Nephron progenitor cell (in vitro differentiated cells): ENCODE measurements around the gene ABR.
"Not testable (repeated sequence)": the region's sequence is repeated elsewhere in the genome, so short reads cannot be mapped to it uniquely, and the experiment has no call there.

Experiments used
- DNase-seq: peaks from one replicate; pipeline ENCODE4 v3.0.0; 2021
- H3K27ac Mint-ChIP-seq: 2 replicates; pipeline ENCODE4 v1.8.0; 2021; ENCODE audit warnings: mild to moderate bottlenecking, moderate library complexity, mixed read lengths
- H3K27me3 Mint-ChIP-seq: 2 replicates; pipeline ENCODE4 v1.8.0; 2021; ENCODE audit warnings: mild to moderate bottlenecking, low read depth, mixed read lengths; ENCODE audit not compliant: poor library complexity
- H3K36me3 Mint-ChIP-seq: 2 replicates; pipeline ENCODE4 v1.8.0; 2021; ENCODE audit warnings: low read depth, mixed read lengths
- H3K4me1 Mint-ChIP-seq: 2 replicates; pipeline ENCODE4 v1.8.0; 2021; ENCODE audit warnings: mixed read lengths
- H3K4me3 Mint-ChIP-seq: 2 replicates; pipeline ENCODE4 v1.8.0; 2021; ENCODE audit warnings: mild to moderate bottlenecking, moderate library complexity, mixed read lengths
- H3K9me3 Mint-ChIP-seq: 2 replicates; pipeline ENCODE4 v1.8.0; 2021; ENCODE audit warnings: mild to moderate bottlenecking, moderate library complexity, mixed read lengths
- TF ChIP-seq, protein P1 (sequence below): fragments of 200-600 bp; sonication (generic); IDR thresholded peaks from 2 replicates; pipeline ENCODE4 v1.5.0; 2021; ENCODE audit warnings: antibody characterized with exemption

The ABR gene

DNA sequence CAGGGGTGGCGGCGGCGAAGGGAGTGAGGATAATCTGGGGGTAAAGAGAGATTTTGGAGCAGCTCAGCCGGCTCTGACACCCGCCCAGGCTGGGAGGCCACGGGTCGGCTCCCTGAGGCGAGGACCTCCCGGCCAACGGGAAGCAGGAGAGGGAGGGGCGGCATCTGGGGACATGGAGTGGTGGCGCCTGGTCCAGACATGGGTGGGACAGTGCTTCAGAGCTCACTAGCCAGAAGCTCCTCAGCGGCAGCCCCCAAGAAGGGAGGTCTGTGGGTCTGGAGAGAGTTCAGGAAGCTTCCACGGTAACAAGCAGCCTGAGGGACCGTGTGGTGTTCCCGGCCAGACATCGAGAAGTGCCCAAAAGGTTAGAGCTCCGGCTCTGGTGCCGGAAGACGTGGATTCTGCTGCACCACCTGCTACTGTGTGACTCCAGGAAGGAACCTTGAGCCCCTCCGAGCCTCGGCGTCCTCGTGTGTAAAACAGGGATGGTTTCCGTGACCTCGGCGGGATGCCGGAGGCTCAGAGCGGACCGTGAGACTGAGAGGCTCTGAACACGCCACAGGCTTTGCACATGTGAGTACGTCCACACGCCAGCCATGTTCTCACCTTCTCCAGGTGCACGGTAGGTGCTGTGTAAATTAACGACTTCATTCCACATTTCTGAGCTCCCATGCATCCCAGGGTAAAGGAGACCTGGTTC lies 126.0 kb downstream of the ABR start:
- Mint-ChIP-seq H3K4me1 (peaks cover 13% of the 10 kb centered on the region), H3K9me3 (no peaks in the 10 kb centered on the region), H3K36me3 (peaks cover 44% of the 10 kb centered on the region), H3K27ac (no peak overlapping the region), H3K27me3 (no peaks in the 10 kb centered on the region), H3K4me3 (no peak overlapping the region)
- TF ChIP-seq, protein P1, sequence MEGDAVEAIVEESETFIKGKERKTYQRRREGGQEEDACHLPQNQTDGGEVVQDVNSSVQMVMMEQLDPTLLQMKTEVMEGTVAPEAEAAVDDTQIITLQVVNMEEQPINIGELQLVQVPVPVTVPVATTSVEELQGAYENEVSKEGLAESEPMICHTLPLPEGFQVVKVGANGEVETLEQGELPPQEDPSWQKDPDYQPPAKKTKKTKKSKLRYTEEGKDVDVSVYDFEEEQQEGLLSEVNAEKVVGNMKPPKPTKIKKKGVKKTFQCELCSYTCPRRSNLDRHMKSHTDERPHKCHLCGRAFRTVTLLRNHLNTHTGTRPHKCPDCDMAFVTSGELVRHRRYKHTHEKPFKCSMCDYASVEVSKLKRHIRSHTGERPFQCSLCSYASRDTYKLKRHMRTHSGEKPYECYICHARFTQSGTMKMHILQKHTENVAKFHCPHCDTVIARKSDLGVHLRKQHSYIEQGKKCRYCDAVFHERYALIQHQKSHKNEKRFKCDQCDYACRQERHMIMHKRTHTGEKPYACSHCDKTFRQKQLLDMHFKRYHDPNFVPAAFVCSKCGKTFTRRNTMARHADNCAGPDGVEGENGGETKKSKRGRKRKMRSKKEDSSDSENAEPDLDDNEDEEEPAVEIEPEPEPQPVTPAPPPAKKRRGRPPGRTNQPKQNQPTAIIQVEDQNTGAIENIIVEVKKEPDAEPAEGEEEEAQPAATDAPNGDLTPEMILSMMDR, result no peak
- DNase-seq, result no peak

DNA sequence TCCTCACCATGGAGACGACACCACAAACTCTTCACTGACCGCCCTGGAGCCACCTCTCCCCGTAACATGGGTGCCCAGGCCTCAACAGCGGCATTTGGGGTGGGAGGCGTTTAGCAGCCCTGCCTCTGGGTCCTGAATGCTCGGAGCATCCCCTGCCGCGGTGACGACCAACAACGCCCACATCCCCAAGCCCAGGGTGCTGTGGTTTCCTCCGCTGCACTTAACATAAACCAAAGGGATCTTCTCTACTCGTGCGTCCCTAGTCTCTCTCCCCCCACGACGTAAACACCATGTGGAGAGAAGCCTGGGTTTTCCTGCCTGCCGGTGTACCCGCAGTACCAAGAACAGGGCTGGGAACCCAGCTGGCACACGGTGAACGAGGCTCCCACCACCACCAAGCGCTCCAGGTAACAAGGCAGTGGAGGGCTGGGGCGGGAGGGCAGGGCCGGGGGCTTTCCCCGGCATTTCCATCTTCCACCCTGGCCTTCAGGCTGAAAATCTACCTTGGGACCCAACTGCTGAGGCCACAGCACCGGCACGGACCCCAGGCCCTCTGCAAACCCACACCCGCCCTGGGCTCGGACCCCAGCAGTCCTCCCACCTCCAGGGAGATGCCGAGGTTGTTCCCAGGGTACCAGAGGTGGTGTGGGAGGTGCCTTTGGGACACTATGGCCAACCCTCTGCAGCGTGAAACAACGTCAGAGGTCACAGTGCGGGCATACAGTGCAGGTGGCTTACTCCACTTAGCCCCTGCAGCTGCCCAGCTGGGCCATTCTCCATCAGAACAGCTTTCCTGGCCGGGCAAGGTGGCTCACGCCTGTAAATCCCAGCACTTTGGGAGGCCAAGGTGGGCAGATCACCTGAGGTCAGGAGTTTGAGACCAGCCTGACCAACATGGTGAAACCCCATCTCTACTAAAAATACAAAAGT lies 128.5 kb downstream of the ABR start:
- H3K36me3 Mint-ChIP-seq, result peaks cover 32% of the 10 kb centered on the region
- no peaks in the 10 kb centered on the region for H3K9me3 Mint-ChIP-seq
- DNase-seq, result no peak
- TF ChIP-seq, protein P1, result no peak
- no peak overlapping the region for H3K27ac Mint-ChIP-seq
- H3K4me3 Mint-ChIP-seq, result no peak overlapping the region
- H3K4me1 Mint-ChIP-seq, result peaks cover 18% of the 10 kb centered on the region
- H3K27me3 Mint-ChIP-seq, result peaks cover 3% of the 10 kb centered on the region

DNA sequence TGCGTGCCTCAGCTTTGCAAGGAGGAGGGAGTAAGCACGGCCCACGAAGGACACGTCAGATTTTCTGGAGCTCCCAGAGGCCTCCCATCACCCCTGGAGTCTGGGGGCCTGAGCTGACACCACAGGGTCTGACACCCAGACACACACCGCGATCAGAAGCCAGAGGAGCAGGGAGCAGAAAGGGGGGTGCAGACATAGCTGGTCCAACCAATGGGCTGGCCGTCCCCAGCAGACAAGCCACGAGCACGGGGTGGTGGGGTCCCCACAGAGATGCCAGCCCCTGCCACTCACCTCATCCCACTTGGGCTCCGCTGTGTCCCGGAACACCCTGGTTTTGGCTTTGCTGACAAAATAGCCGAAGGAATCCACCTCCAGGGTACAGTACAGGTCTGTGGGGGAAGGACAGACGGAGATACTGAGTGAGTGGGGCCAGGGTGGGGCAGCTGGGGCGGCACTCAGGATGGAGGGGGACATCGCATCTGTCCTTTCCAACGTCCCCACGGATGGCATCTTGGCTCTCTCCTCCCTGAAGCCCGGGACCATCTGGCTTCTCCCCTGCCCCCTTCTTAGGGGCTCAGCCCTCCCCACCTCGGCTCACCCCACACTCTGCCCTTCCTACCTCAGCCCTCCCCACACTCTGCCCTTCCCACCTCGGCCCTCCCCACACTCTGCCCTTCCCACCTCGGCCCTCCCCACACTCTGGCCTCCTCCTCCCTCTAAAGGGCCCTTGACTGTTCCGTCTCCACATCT lies 129.4 kb downstream of the ABR start:
- H3K27me3 Mint-ChIP-seq, result peaks cover 3% of the 10 kb centered on the region
- peak overlapping the region; percentile 61 for H3K27ac Mint-ChIP-seq
- no peak overlapping the region for H3K4me3 Mint-ChIP-seq
- peaks cover 22% of the 10 kb centered on the region for H3K4me1 Mint-ChIP-seq
- H3K36me3 Mint-ChIP-seq, result peaks cover 33% of the 10 kb centered on the region
- no peak for DNase-seq
- TF ChIP-seq, protein P1, result no peak
- H3K9me3 Mint-ChIP-seq, result no peaks in the 10 kb centered on the region

DNA sequence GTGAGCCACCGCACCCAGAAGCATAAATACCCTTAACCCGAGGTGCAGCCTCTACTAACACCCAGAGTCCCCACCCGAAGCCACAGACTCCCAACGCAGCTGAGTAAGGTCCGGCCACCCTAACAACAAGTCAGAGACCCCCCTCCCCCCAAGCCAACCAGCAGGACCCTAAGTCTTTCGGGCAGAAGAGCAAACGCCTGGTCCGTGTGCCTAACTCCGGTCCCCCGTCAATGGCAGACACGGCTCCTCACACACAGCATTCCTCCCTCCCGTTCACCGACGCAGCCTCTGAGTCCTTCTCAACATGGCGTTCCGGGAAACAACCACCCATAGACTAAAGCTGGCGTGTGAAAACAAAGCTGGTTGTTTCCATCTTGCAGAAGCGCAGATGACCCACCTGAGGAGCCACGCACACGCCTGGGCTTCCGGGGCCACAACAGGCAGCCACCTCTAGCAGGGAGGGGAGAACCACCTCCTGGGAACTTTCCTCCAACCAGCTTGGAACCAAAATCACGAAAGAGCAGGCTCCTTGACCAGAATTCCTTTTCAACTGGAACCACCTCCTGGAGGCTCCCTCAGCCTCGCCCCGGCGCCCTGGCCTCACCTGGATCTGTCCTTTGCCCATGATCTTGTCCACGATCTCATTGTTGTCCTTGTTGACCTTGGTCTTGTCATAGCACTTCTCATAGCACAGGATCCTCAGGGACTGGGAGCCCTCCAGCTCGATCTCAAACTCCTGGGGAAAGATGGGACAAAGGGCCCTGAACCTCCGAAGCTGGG lies 130.1 kb downstream of the ABR start:
- no peak for DNase-seq
- peaks cover 4% of the 10 kb centered on the region for H3K27me3 Mint-ChIP-seq
- TF ChIP-seq, protein P1, result no peak
- no peak overlapping the region for H3K4me3 Mint-ChIP-seq
- H3K9me3 Mint-ChIP-seq, result no peaks in the 10 kb centered on the region
- H3K4me1 Mint-ChIP-seq, result peaks cover 30% of the 10 kb centered on the region
- H3K27ac Mint-ChIP-seq, result no peak overlapping the region
- H3K36me3 Mint-ChIP-seq, result peaks cover 41% of the 10 kb centered on the region

DNA sequence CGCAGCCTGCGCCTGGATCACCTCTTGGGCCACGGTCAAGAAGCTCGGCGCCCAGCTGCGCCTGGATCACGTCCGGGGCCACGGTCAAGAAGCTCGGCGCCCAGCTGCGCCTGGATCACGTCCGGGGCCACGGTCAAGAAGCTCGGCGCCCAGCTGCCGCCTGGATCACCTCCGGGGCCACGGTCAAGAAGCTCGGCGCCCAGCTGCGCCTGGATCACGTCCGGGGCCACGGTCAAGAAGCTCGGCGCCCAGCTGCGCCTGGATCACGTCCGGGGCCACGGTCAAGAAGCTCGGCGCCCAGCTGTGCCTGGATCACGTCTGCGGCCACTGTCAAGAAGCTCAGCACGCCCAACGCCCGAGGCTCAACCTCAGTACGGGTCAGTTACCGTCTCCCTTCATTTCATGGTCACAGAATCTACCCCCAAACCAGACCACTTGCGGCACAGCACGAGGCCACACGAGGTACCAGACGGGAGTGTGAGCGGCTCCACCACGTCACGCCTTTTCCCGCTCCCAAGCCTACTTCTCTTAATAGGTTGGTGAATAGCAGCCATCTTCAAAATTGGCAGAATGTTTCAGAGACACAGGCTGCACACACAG lies 131.2 kb downstream of the ABR start:
- peak overlapping the region; percentile 78 for H3K27ac Mint-ChIP-seq
- peaks cover 40% of the 10 kb centered on the region for H3K4me1 Mint-ChIP-seq
- not testable (repeated sequence) for DNase-seq, H3K9me3 Mint-ChIP-seq, H3K4me3 Mint-ChIP-seq, H3K27me3 Mint-ChIP-seq
- peaks cover 33% of the 10 kb centered on the region for H3K36me3 Mint-ChIP-seq
